GM19023 (cell line): ENCODE data around the gene NOS1AP.
"Not testable (repeated sequence)": the region's sequence is repeated elsewhere in the genome, so short reads cannot be mapped to it uniquely, and the experiment has no call there.

Experiments used
- ATAC-seq: cut with Tn5 transposase; IDR thresholded peaks from one replicate; pipeline ENCODE4 v1.9.1; 2021; ENCODE audit warnings: mild to moderate bottlenecking, moderate library complexity; ENCODE audit not compliant: unreplicated experiment

Gene NOS1AP

DNA sequence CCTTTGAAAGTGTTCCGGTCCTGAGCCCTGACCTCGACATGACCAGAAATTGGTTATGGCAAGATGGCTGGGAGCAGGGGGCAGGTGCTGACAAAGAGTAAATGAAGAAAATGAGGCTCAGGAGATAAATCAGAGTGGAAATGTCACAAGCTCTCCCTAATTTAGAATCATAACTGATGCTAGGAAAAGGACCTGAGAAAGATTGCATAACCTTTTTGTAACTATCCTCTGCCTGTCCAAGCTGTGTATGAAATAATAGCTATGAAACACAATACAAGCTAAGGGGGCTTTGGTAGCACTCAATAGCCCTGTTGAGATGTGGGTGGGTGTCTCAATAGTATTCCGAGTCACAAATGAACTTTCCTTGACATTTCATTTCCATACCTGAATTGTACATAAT is 12.9 kb upstream of the NOS1AP start:
- ATAC-seq, result no peak

DNA sequence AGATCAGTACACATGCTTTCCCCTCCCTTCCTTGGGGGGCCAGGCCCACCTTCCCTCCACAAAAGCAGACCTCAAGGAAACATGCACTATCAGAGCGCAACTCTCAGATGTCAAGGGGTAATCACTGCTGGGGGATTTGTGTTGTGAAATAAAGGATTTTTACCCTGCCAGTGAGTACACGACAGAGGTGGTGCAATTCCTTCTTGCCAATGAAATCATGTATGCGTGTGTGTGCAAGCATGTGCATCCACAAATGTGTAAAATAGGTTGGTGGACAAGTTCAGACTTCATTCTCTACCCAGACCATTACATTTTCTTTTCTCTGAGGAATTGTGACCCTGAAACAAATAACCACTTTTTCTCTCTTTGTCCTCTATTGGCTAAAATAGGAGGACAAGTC is 9.8 kb upstream of the NOS1AP start:
- ATAC-seq, result no peak

DNA sequence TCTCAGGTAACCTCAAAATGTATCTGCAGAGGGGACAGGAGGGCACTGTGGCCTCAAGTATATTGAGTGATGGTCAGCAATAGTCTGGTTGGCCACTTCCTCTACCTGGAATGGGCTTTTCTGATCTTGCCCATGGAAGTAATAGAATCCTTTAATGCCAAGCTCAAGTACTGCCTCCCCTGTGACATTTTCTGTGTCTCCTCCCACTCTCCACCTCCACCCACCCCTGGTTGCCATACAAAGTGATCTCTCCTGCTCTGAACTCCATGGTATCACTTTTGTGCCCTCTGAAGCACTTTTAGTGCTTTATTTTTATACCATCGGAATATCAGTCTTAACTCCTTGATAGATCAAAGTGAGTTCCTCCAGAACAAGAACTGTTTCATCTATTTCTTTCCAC is 9.2 kb upstream of the NOS1AP start:
- no peak for ATAC-seq

DNA sequence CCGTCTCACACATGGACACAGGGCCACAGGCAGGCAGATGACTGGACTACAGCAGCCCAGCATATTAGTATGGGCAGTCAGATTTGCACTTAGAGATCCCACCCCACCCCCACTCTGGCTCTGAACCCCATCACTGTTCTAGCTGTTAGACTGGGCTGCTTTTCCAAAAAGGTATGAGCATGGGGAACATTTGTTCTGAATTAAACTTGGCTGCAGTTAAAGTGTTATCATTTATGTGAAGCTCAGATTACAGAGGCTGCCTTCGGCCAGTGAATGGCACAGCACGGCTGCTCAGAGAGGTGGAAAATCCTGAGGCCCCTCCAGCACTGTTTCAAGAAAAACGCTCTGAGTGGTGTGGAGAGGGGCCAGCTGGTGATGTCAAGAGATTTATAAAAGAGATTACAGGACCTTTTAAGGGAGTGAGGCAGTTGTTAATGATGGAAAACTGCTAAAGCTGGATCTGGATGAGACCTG is 6.9 kb upstream of the NOS1AP start:
- no peak for ATAC-seq

DNA sequence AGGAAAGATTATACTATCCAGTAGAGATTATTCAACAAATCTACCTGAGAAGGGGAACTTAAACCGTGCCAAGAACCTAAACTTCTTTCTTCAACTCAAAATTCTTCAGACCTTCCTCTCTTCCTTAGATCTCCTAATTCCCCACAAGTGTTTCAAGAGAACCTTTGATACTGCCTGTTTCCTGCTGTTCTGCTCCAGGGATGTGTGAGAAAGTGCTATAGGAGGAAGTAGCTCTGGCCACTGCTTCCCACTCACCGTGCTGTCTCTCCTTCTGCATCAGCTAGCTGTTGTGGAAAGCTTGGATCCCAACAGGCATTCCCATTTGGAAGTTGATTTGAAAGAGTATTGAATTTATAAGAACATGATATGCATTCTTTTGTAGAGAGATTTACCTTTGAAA is 4.5 kb upstream of the NOS1AP start:
- ATAC-seq, result no peak

DNA sequence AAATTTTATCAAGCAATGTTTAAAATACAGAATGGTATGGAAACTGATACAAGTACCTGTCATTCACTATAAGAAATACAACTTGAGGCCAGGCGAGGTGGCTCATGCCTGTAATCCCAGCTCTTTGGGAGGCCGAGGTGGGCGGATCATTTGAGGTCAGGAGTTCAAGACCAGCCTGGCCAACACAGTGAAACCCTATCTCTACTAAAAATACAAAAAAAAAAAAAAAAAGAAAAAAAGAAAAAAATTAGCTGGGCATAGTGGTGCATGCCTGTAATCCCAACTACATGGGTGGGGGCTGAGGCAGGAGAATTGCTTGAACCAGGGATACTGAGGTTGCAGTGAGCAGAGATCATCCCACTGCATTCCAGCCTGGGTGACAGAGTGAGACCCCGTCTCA is 2.7 kb upstream of the NOS1AP start:
- not testable (repeated sequence) for ATAC-seq

DNA sequence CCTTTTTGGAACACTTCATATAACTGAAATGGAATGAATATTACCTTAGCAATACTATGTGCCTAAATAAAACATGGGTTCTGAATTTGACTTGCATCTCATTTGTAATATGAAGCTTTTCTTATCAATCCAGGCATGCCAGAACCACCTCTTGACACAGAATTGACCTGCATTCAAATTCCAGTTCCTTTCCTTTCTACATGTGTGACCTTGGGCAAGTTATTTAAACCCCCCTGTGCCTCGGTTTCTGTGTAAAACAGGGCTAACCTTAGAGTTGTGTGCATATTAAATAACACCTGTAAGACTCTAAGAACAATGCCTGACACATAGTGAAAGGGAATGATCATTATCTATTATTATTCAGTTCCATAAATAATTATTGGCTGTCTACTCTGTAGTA is 2.0 kb upstream of the NOS1AP start:
- no peak for ATAC-seq

DNA sequence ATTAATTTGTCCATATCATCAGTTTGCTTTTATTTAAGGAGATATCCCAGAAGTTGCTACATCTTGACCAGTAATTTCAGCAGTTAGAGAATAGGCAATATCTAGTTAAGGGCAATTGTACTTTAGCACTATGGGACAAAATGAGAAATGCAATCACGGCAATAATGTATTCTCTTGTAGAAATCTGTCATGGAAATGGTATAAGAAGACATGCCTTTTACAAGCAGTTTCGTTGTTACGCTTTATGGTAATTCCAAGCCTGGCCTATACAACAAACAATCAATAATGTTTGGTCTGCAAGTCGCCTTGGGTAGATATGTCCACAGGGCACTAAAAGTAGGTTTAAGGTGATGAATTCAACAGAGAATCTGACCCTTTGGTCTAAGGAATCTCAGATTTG is 1.2 kb upstream of the NOS1AP start:
- ATAC-seq, result no peak

DNA sequence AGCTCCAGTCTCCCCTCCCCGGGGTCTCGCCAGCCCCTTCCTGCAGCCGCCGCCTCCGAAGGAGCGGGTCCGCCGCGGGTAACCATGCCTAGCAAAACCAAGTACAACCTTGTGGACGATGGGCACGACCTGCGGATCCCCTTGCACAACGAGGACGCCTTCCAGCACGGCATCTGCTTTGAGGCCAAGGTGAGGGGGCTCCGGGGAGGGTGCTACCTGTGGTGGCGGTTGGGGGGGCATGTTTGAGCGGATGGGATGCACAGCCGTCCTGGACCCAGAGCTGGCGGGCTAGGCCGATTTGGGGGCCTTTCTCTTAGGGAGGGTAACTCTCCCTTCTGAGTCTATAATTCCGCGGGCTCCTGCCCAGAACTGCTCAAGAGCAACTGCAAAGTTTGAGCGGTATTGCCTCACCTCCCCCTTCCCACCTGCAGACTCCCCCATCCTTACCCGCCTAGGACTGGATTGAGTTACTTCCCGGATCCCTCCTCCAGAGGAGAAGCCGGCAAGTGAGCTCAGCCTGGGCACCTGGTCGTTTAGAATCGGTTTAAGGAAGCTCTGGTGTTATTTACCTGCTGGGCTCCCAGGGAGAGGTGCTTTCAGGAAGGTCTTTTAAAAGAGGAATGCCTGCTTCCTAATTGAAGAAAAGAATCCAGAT is 730 bp downstream of the NOS1AP start:
- no peak for ATAC-seq

DNA sequence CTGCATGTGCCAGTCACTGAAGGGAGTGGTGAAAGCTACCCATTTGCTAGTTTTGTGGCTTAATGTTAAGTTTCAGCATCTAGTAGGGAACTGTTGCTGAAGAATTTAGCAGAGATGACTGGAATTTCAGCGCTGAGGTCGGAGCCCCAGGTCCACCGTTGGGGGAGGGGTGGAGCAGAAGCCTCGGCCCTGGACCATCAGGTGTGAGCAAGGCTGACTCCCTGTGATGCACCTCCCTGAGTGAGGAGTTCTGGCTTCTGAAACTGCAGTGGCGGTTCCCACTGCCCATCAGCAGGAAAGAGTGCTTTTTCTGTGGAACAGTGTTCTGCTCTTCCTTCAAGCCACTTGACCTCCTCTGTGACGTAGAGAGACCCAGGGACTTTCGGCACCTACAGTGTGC is 1.3 kb downstream of the NOS1AP start:
- ATAC-seq, result no peak

DNA sequence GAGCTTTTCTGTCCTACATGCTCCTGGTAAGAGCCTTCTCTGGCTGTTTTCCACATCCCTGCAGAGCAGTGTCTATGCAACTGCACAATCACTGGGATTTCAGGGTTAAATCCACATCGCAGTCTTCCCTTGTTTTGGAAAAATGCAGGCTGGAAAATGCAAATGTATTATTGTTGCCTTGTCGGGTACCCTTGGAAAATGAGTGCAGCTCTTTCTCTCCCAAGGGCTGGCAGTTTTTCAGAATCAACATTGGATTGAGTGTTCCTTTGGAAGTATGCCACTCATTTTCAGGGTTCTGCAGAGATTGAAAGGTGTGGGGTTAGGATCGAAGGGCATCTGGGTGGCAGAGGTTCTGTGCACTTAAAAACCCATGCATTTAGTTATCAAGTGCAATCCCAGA is 3.2 kb downstream of the NOS1AP start:
- ATAC-seq, result no peak

DNA sequence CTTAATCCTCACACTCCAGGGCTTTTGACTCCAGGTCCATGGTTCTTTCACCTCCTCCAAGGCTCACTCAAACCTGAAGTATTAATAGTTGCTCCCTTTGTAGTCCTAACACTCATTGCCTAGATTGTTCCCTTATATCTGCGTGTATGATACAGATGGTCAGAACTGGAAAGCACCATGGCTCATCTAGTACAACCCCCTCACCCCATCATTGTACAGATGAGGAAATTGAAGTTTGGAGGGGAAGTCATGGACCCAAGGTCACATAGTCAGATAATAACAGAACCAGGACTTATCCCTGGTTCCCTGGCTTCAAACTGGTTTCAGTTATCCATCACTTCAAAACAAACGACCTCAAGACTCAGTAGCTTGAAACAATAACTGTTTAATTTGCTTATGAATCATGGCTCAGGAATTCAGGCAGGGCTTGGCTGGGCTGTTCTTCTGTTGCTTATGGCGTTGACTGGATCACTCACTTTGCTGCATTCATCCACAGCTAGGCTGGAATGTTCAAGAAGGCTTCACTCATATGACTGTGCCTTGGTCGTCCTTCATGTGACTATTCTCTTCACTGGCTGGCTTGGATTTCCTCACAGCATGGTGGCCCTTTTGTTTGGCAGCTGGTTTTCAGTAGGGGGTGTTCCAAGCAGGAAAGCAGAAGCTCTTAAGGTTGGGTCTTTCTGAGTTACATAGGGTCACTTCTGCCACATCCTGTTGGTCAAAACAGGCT is 5.0 kb downstream of the NOS1AP start:
- no peak for ATAC-seq

DNA sequence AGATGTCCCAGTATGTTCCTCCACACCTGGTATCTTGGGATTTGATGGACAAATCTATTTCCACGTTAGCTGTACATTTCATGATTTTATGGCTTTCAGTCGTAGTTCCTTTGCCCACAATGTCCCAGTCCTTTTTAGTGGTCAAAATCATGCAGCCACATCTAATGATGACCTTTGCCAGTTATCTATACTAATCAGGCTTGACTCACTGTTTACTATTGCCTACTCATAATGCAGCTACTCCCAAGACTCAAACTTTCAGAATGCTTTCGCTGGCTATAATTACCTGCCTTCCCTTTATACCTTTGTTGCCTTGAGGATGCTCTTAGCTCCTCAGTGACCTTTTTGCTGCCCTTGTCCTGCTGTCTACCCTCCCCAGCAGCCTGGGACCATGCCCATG is 6.4 kb downstream of the NOS1AP start:
- ATAC-seq, result no peak

DNA sequence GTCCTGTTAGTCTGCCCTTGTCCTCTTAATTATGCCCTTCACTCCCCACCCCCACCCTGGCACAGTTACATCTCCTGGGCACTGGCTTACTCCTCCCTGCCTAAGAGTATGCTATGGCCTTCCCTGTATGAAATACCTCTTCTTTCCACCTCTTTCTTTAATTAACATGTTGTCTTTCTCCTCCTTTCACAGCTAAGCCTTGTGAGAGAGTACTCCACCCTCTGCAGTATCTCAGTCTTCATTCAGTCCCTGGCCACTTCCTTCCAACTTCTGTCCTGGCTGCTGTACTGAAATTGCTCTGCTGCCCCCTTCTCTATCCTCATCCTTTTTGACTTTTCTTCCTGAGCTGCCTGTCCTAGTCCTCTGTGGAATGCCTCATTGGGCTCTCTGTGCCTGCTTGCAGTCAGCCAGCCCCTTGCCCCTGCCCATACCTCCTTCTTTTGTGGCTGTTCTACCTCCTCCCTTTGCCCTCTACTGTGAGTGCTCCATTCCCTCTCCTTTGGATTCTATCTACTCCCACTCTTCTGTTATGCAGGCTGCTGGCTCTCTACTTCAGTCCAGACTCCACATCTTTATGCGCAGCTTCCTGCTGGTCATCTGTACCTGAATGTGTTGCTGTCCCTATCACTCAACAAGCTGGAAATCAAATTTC is 8.3 kb downstream of the NOS1AP start:
- no peak for ATAC-seq

DNA sequence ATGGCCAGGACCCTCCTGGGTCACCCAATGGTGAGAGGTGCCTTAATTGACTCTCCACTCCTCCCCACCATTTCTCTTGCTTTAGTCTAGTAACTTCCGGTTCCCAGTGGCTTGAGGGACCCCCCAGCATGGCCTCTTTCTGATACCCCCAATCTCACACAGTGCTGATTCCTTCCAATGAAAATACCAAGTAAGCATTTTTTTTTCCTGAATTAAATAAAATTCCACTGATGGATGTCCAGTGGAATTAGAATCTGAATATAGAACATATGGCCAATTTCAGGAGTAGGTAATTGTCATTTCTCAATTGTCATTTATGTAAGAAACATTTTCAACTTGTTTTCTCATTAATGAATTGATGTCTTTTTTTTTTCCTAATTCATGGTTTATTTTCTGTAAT is 9.5 kb downstream of the NOS1AP start:
- no peak for ATAC-seq

DNA sequence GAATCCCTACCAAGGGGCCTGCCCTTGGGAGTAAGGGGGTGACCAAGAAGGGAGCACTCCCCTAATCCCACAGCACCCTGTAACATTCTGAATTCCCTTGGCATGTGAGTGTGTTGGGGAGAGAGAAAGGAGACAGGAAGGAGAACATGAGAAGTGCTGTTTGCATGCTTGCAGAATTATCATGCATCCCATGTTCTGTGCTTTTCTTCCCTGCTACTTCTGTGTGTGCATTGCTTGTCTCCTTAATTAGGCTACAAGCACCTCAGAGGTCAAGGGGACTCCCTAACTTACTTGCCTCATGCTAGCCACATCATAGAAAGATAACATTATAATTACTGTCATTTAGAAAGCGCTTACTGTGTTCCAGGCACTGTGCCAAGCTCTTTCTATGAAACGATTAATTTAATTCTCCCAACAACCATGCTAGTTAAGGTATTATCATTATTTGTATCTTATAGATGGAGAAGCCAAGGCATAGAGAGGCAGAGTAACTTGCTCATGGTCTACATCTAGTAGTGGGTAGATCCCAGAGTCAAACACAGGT is 11.1 kb downstream of the NOS1AP start:
- no peak for ATAC-seq

DNA sequence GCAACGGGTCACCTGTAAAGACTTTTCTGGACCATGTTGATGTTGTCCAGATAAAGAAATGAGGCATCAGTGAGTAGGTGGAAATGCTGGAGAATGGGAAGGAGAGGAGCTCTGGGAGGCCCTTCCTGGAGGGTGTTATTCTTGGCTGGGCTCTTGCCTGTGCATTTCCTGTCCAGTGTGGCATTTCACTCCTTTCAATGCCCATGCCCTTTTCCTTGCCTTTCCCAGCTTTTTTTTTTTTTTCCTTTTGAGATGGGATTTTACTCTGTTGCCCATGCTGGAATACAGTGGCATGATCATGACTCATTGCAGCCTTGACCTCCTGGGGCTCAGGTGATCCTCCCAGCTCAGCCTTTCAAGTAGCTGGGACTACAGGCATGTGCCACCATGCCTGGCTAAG is 11.8 kb downstream of the NOS1AP start:
- no peak for ATAC-seq

DNA sequence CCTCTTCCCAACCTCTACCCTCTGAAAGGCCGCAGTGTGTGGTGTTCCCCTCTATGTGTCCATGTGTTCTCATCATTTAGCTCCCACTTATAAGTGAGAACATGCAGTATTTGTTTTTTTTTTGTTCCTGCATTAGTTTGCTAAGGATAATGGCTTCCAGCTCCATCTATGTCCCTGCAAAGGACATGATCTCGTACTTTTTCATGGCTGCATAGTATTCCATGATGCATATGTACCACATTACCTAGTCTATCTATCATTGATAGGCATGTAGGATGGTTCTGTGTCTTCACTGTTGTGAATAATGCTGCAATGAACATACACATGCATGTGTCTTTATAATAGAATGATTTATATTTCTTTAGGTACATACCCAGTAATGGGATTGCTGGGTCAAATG is 12.6 kb downstream of the NOS1AP start:
- ATAC-seq, result not testable (repeated sequence)

DNA sequence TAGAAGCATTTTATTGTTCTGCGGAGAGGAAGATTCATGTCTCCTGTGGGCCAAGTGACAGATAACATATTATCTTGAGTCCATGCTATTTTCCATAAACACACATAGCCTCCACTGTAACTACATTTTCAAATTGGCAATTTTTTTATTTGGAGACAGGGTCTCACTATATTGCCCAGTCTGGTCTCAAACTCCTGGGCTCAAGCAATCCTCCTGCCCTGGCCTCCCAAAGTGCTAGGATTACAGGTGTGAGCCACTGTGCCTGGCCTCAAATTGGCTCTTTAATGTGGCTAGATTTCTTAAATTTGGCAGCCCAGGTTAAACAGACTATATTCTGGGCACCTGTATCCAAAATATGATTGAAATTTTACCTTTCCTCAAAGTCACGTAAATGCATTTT is 13.8 kb downstream of the NOS1AP start:
- ATAC-seq, result no peak

DNA sequence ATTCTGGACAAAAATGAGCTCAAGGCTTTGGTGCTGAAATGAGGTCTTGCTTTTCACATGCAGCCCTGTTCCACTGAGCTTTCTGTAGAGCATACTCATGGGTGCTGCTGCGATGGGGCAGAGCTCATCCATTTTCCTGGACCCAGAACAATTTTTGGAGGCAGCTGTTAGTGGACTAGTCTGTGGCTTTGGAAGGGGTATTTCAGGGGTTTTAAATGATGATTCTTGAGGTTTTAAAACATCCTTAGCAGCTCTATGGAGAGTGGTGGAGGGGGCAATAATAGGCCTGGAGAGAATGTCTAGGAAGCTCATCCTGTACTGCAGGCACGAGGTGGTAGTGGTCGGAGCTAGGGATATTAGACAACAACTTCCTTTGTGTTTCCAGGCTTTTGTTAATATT is 16.5 kb downstream of the NOS1AP start:
- ATAC-seq, result no peak

DNA sequence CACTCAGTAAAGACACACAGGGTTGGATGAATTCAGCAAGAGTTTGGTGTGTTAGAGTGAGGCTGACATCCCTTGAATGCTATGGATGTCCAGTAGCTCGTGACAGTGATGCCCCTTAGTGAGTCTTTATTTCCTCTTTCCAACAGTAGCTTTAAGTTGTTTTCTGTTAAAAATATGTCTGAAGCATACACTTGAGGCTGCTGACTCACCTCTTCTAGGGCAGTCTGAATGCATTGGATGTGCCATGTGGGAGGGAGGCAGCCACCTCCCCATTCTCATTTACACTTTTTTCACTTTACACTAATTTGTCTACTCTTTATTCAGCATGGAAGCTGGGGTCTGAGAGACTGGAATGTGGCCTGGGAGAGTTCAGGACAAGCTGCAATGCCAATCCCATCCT is 17.6 kb downstream of the NOS1AP start:
- no peak for ATAC-seq

DNA sequence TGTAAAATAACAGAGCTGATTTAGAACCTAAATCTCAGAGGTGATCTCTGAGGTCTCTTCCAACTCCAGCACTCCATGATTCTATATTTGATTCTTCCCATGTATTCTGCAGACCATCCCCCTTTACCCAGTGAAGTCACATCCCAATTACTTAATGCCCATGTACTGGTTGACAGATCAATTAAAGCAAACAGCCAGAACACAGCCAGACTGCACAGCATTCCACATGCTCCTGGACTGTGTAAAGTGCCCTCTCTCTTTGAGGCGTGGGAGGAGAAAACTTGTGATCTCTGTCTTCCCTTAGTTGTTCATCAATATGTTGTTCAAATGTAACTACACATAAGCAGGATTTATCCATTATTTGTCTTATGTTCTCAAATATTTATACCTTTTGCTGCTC is 18.1 kb downstream of the NOS1AP start:
- no peak for ATAC-seq
